Ishikawa (cell line): ENCODE measurements around the gene ERICH4.

Experiments used
- CEBPB ChIP-seq: IDR thresholded peaks from 2 replicates; pipeline ENCODE4 v1.6.1; 2012
- CREB1 ChIP-seq: IDR thresholded peaks from 2 replicates; pipeline ENCODE4 v1.6.1; 2012; ENCODE audit warnings: low read depth
- EGR1 ChIP-seq: IDR thresholded peaks from 2 replicates; pipeline ENCODE4 v1.6.1; 2012
- EP300 ChIP-seq: IDR thresholded peaks from 2 replicates; pipeline ENCODE4 v1.6.1; 2012; ENCODE audit warnings: borderline replicate concordance
- FOXM1 ChIP-seq: IDR thresholded peaks from 2 replicates; pipeline ENCODE4 v1.6.1; 2012; ENCODE audit warnings: low read depth, borderline replicate concordance
- NFIC ChIP-seq: IDR thresholded peaks from 2 replicates; pipeline ENCODE4 v1.6.1; 2012
- RAD21 ChIP-seq: IDR thresholded peaks from 2 replicates; pipeline ENCODE4 v1.6.1; 2012; ENCODE audit warnings: low read depth
- TAF1 ChIP-seq: IDR thresholded peaks from 2 replicates; pipeline ENCODE4 v1.6.1; 2012; ENCODE audit warnings: low read depth, mild to moderate bottlenecking
- TCF12 ChIP-seq: IDR thresholded peaks from 2 replicates; pipeline ENCODE4 v1.6.1; 2012; ENCODE audit warnings: low read depth
- TEAD4 ChIP-seq: IDR thresholded peaks from 2 replicates; pipeline ENCODE4 v1.6.1; 2012
- YY1 ChIP-seq: IDR thresholded peaks from 2 replicates; pipeline ENCODE4 v1.6.1; 2012; ENCODE audit warnings: low read depth
- ZBTB7A ChIP-seq: IDR thresholded peaks from 2 replicates; pipeline ENCODE4 v1.6.1; 2012; ENCODE audit warnings: low read depth
- TF ChIP-seq, protein P1 (sequence below): IDR thresholded peaks from 2 replicates; pipeline ENCODE4 v1.6.1; 2012
- TF ChIP-seq, protein P2 (sequence below): IDR thresholded peaks from 2 replicates; pipeline ENCODE4 v1.6.1; 2012; ENCODE audit warnings: low read depth, mild to moderate bottlenecking
- TF ChIP-seq, protein P3 (sequence below): IDR thresholded peaks from 2 replicates; pipeline ENCODE4 v1.6.1; 2012

Gene ERICH4

DNA sequence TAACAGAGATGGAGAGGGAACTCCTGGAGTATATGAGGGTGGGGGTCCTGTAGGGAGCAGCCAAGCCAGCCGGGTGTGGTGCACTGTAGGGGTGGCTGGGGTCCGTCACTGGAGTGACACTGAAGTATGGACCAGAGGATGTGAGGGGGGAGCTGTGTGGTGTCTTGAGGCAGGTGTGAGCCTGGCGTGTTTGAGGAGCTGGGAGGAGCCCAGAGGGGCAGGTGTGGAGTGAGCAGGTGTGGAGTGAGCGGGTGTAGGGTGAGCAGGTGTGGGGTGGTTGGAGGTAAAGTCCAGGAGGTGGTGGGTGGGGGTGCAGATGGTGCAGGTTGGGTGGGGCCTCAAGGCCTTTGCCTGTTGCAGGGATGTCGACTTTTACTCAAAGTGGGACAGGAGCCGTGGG, 21.6 kb upstream of the ERICH4 start:
- TF ChIP-seq ZBTB7A (no peak), RAD21 (no peak), TAF1 (no peak), CEBPB (no peak), YY1 (no peak), TEAD4 (no peak), NFIC (no peak), FOXM1 (no peak), CREB1 (no peak), EP300 (no peak), EGR1 (no peak), TCF12 (no peak)
- TF ChIP-seq, protein P1, sequence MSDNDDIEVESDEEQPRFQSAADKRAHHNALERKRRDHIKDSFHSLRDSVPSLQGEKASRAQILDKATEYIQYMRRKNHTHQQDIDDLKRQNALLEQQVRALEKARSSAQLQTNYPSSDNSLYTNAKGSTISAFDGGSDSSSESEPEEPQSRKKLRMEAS = no peak
- TF ChIP-seq, protein P2, sequence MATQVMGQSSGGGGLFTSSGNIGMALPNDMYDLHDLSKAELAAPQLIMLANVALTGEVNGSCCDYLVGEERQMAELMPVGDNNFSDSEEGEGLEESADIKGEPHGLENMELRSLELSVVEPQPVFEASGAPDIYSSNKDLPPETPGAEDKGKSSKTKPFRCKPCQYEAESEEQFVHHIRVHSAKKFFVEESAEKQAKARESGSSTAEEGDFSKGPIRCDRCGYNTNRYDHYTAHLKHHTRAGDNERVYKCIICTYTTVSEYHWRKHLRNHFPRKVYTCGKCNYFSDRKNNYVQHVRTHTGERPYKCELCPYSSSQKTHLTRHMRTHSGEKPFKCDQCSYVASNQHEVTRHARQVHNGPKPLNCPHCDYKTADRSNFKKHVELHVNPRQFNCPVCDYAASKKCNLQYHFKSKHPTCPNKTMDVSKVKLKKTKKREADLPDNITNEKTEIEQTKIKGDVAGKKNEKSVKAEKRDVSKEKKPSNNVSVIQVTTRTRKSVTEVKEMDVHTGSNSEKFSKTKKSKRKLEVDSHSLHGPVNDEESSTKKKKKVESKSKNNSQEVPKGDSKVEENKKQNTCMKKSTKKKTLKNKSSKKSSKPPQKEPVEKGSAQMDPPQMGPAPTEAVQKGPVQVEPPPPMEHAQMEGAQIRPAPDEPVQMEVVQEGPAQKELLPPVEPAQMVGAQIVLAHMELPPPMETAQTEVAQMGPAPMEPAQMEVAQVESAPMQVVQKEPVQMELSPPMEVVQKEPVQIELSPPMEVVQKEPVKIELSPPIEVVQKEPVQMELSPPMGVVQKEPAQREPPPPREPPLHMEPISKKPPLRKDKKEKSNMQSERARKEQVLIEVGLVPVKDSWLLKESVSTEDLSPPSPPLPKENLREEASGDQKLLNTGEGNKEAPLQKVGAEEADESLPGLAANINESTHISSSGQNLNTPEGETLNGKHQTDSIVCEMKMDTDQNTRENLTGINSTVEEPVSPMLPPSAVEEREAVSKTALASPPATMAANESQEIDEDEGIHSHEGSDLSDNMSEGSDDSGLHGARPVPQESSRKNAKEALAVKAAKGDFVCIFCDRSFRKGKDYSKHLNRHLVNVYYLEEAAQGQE = no peak
- TF ChIP-seq, protein P3, sequence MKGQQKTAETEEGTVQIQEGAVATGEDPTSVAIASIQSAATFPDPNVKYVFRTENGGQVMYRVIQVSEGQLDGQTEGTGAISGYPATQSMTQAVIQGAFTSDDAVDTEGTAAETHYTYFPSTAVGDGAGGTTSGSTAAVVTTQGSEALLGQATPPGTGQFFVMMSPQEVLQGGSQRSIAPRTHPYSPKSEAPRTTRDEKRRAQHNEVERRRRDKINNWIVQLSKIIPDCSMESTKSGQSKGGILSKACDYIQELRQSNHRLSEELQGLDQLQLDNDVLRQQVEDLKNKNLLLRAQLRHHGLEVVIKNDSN = no peak

DNA sequence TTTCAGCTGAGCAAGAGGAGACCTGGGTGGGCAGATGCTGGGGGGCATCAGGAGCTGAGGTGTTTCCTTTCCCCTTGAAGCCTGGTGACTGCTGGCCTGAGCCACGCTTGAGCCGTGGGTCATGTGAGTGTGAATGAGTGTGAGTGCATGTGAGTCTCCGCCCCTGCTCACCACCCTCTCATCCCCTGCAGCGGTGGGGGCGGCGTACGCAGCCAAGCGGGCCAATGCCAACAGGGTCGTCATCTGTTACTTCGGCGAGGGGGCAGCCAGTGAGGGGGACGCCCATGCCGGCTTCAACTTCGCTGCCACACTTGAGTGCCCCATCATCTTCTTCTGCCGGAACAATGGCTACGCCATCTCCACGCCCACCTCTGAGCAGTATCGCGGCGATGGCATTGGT, 21.0 kb upstream of the ERICH4 start:
- TF ChIP-seq TEAD4 = no peak

DNA sequence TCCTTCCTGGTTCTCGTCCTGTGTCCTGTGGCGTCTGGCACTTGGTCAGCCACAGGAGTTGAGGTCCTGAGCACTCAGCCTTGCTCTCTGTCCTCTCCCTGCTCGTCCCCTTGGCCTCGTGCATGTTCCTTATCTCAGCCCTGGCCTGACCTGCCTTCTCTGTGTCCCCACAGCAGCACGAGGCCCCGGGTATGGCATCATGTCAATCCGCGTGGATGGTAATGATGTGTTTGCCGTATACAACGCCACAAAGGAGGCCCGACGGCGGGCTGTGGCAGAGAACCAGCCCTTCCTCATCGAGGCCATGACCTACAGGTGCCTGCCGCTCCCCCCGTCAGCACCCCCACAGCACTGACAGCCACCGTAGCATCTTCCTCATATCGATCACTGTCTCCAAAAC, 20.5 kb upstream of the ERICH4 start:
- no peak for TF ChIP-seq RAD21
- TF ChIP-seq, protein P2 = no peak
- no peak for TF ChIP-seq ZBTB7A
- no peak for TF ChIP-seq FOXM1
- TF ChIP-seq TEAD4 = no peak
- no peak for TF ChIP-seq NFIC
- TF ChIP-seq, protein P1 = no peak
- TF ChIP-seq, protein P3 = no peak
- TF ChIP-seq EP300 = no peak
- no peak for TF ChIP-seq CREB1
- TF ChIP-seq TCF12 = no peak

DNA sequence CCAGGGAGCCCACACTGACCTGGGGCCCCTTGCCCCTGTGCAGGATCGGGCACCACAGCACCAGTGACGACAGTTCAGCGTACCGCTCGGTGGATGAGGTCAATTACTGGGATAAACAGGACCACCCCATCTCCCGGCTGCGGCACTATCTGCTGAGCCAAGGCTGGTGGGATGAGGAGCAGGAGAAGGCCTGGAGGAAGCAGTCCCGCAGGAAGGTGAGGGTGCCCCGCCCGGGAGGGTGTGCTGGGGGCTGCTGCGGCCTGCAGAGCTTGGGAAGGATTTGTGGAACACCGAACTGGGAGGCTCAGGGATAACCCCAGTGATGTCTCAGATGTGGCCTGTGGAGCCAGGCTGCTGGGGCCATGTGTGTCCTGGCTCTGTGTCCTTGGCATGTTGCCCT, 20.0 kb upstream of the ERICH4 start:
- TF ChIP-seq, protein P3 = no peak
- no peak for TF ChIP-seq RAD21
- TF ChIP-seq YY1 = no peak
- no peak for TF ChIP-seq EP300
- no peak for TF ChIP-seq NFIC
- no peak for TF ChIP-seq FOXM1
- no peak for TF ChIP-seq TAF1
- TF ChIP-seq ZBTB7A = no peak
- no peak for TF ChIP-seq CREB1
- TF ChIP-seq, protein P2 = no peak
- TF ChIP-seq TCF12 = no peak
- TF ChIP-seq, protein P1 = no peak
- TF ChIP-seq EGR1 = no peak
- TF ChIP-seq TEAD4 = no peak
